NB4 (cell line): ENCODE results near the gene IRF5.

Experiments
- DNase-seq: peaks from one replicate; pipeline ENCODE4 v3.0.0; 2010; ENCODE audit warnings: low read depth
- H3K4me3 ChIP-seq: one replicate; pipeline ENCODE4 v1.5.1; 2011; ENCODE audit warnings: mild to moderate bottlenecking, low read depth, low read length, moderate library complexity
- CTCF ChIP-seq: IDR thresholded peaks from one replicate; pipeline ENCODE4 v1.5.1; 2012; ENCODE audit warnings: low read depth, low read length
- MAX ChIP-seq: IDR thresholded peaks from 2 replicates; pipeline ENCODE4 v1.6.1; 2011; ENCODE audit warnings: low read depth, low read length
- MYC ChIP-seq: IDR thresholded peaks from 2 replicates; pipeline ENCODE4 v1.6.1; 2011; ENCODE audit warnings: low read depth, low read length
- POLR2A ChIP-seq: IDR thresholded peaks from 2 replicates; pipeline ENCODE4 v1.6.1; 2011; ENCODE audit warnings: mild to moderate bottlenecking; ENCODE audit not compliant: insufficient read length; ENCODE audit errors: extremely low read depth

The IRF5 gene

GRCh38 chr7:128937647-128938543 lies at the start of gene IRF5:
TSS of gene IRF5 (plus strand) at chr7:128937927. CDS start at chr7:128942082, 4,155 bp downstream.
- H3K4me3 ChIP-seq, result peak within 1 kb of the TSS; percentile 16
- DNase-seq, result peak; percentile 61

GRCh38 chr7:128888039-128888755 lies 49.5 kb upstream of the IRF5 start:
- H3K4me3 ChIP-seq, result no peak overlapping the region
- no peak for TF ChIP-seq POLR2A
- no peak for TF ChIP-seq MYC
- no peak for TF ChIP-seq CTCF
- no peak for TF ChIP-seq MAX

More at GRCh38 chr7:128937647-128938543, at the start of gene IRF5:
- TF ChIP-seq MYC (no peak), POLR2A (no peak), CTCF (no peak), MAX (no peak)

GRCh38 chr7:128888756-128889095 lies 49.0 kb upstream of the IRF5 start:
- no peak for DNase-seq
- H3K4me3 ChIP-seq, result no peak overlapping the region
- TF ChIP-seq MYC (no peak), MAX (no peak), CTCF (no peak), POLR2A (no peak)

More at GRCh38 chr7:128888039-128888755, 49.5 kb upstream of the IRF5 start:
- no peak for DNase-seq

DNA sequence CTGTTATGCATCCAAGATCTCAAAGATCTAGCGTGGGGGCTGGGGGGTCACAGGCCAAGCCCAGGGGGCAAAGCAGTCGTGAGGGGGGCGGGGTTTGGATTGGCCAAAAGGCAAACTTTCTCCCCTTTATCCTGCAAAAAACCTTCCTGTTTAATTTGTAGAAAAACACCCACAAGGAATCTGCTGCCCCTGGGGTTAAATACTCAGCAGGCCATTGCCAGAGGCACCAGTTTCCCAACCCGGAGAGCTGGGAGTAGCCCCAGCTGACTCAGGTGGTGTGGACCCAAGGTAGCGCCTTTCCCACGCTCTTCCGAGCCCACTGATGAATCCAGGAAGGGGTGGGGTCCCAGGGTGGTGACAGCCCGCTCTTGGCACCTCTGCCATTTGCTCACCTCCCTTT lies 48.6 kb upstream of the IRF5 start:
- no peak overlapping the region for H3K4me3 ChIP-seq
- no peak for DNase-seq
- TF ChIP-seq CTCF (no peak), POLR2A (no peak), MAX (no peak), MYC (no peak)

DNA sequence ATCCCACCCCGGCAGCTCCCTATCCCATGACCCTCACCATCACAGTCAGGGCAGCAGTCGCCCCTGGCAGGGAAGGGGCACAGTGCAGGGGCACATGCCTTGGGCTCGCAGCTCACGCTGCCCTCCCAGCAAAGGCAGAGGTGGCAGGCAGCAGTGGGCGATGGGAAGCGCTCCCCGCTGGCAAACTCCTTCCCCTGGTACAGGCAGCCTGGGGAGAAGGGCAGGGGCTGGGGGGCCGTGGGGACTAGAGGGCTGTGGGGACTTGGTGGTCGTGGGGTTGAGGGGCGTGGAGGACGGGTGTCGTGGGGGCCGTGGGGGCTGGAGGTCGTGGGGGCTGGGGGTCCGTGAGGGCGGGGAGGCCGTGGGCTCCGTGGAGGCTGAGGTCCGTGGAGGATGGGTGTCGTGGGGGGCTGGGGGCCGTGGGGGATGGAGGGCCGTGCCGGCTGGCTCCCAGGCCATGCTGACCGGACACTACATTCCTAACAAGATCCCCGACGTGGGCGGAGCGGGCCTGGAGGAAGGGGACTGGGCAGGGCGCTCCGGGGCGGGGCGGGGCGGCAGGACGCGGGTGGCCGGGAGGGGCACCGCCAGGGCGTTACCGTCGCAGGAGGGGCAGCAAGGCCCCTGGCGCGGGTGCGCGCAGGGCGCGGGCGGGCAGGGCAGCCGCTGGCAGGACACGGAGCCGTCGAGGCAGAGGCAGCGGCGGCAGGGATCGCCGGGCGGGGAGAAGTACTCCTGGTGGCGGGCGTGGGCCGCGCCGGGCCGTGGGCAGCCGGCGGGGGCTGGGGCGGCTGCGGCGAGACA lies 47.2 kb upstream of the IRF5 start:
- TF ChIP-seq CTCF, result no peak
- no peak for TF ChIP-seq POLR2A
- TF ChIP-seq MAX, result no peak
- no peak for TF ChIP-seq MYC
- no peak for DNase-seq
- H3K4me3 ChIP-seq, result no peak overlapping the region
